Mesenchymal stem cell (in vitro differentiated cells and primary cell): ENCODE data around the gene SOX6.

ENCODE experiments used
- DNase-seq: peaks from one replicate; pipeline ENCODE4 v3.0.0-alpha.2; 2013
- H2AFZ ChIP-seq: one replicate; pipeline ENCODE4 v1.6.1; 2013; ENCODE audit warnings: low read depth, mild to moderate bottlenecking, control low read depth, inconsistent platforms, low read length, moderate library complexity
- H2AK5ac ChIP-seq: 2 replicates; pipeline ENCODE4 v1.6.1; 2013; ENCODE audit warnings: low read length, moderate library complexity, mild to moderate bottlenecking, inconsistent platforms; ENCODE audit not compliant: severe bottlenecking
- H2BK120ac ChIP-seq: one replicate; pipeline ENCODE4 v1.6.1; 2013; ENCODE audit warnings: low read depth, mild to moderate bottlenecking, inconsistent platforms, low read length, moderate library complexity
- H2BK12ac ChIP-seq, 2 experiments: one replicate each; pipeline ENCODE4 v1.6.1; 2013; ENCODE audit warnings: inconsistent platforms in 2 of 2, low read length in 2 of 2, mild to moderate bottlenecking in 2 of 2, moderate library complexity in 2 of 2, control low read depth in 1 of 2
- H2BK15ac ChIP-seq: one replicate; pipeline ENCODE4 v1.6.1; 2013; ENCODE audit warnings: mild to moderate bottlenecking, low read depth, inconsistent platforms; ENCODE audit not compliant: poor library complexity, severe bottlenecking
- H2BK5ac ChIP-seq: 2 replicates; pipeline ENCODE4 v1.6.1; 2013; ENCODE audit warnings: low read depth, mild to moderate bottlenecking, low read length, control low read depth, inconsistent platforms; ENCODE audit not compliant: poor library complexity, severe bottlenecking
- H3K14ac ChIP-seq, 2 experiments: one replicate each; pipeline ENCODE4 v1.6.1; 2013; ENCODE audit warnings: inconsistent platforms in 2 of 2, low read length in 2 of 2, control low read depth in 1 of 2, mild to moderate bottlenecking in 1 of 2, moderate library complexity in 1 of 2
- H3K18ac ChIP-seq, 2 experiments: one replicate each; pipeline ENCODE4 v1.6.1; 2013; ENCODE audit warnings: inconsistent platforms in 2 of 2, low read length in 2 of 2, control low read depth in 1 of 2, low read depth in 1 of 2, mild to moderate bottlenecking in 1 of 2
- H3K23ac ChIP-seq, 2 experiments: one replicate each; pipeline ENCODE4 v1.6.1; 2013; ENCODE audit warnings: inconsistent platforms in 2 of 2, low read length in 2 of 2, mild to moderate bottlenecking in 2 of 2, moderate library complexity in 2 of 2, control low read depth in 1 of 2
- H3K27ac ChIP-seq: 2 replicates; pipeline ENCODE4 v1.5.1; 2013; ENCODE audit warnings: mild to moderate bottlenecking, moderate library complexity, low read length, control low read depth, inconsistent platforms; ENCODE audit not compliant: poor library complexity, severe bottlenecking
- H3K27me3 ChIP-seq, 2 experiments: 2 replicates each; pipeline versions ENCODE4 v1.6.1 to v1.7.0; 2013; ENCODE audit warnings: low read length in 2 of 2, mild to moderate bottlenecking in 2 of 2, moderate library complexity in 2 of 2, control low read depth in 1 of 2, inconsistent platforms in 1 of 2; ENCODE audit not compliant: control insufficient read depth in 1 of 2, insufficient read depth in 1 of 2
- H3K36me3 ChIP-seq, 2 experiments: 2 replicates each; pipeline versions ENCODE4 v1.6.1 to v1.7.0; 2013; ENCODE audit warnings: low read length in 2 of 2, control low read depth in 1 of 2, inconsistent platforms in 1 of 2, low read depth in 1 of 2, mild to moderate bottlenecking in 1 of 2; ENCODE audit not compliant: insufficient read depth in 2 of 2, control insufficient read depth in 1 of 2
- H3K4ac ChIP-seq, 2 experiments: one replicate each; pipeline ENCODE4 v1.6.1; 2013; ENCODE audit warnings: inconsistent platforms in 2 of 2, low read length in 2 of 2, mild to moderate bottlenecking in 2 of 2, moderate library complexity in 2 of 2, control low read depth in 1 of 2, low read depth in 1 of 2
- H3K4me1 ChIP-seq: 2 replicates; pipeline ENCODE4 v1.6.1; 2013; ENCODE audit warnings: low read depth, low read length, control low read depth; ENCODE audit not compliant: control insufficient read depth, insufficient read depth
- H3K4me2 ChIP-seq: 2 replicates; pipeline ENCODE4 v1.6.1; 2013; ENCODE audit warnings: low read length, mild to moderate bottlenecking, inconsistent platforms; ENCODE audit not compliant: poor library complexity, severe bottlenecking
- H3K4me3 ChIP-seq, 2 experiments: 2 replicates each; pipeline versions ENCODE4 v1.5.1 to v1.7.0; 2013; ENCODE audit warnings: low read length in 2 of 2, mild to moderate bottlenecking in 2 of 2, control low read depth in 1 of 2, low read depth in 1 of 2; ENCODE audit not compliant: insufficient read depth in 1 of 2
- H3K79me1 ChIP-seq: replicated peaks from 2 replicates; pipeline ENCODE4 v1.6.1; 2013; ENCODE audit warnings: mild to moderate bottlenecking, control low read depth, low read length, inconsistent platforms; ENCODE audit not compliant: poor library complexity, severe bottlenecking
- H3K9ac ChIP-seq: 2 replicates; pipeline ENCODE4 v1.7.0; 2013; ENCODE audit warnings: mild to moderate bottlenecking, low read length, moderate library complexity
- H3K9me3 ChIP-seq: 2 replicates; pipeline ENCODE4 v1.7.0; 2013; ENCODE audit warnings: mild to moderate bottlenecking, low read length; ENCODE audit not compliant: control insufficient read depth
- H4K8ac ChIP-seq: one replicate; pipeline ENCODE4 v1.6.1; 2013; ENCODE audit warnings: inconsistent platforms, mild to moderate bottlenecking, low read length, moderate library complexity
- H4K91ac ChIP-seq: one replicate; pipeline ENCODE4 v1.6.1; 2013; ENCODE audit warnings: mild to moderate bottlenecking, low read length, inconsistent platforms
- WGBS: methylation state at CpG from one replicate; pipeline ENCODE4 v1.1.7; 2013; ENCODE audit warnings: mixed read lengths; 5-methylcytosine and 5-hydroxymethylcytosine counted together

Gene SOX6

GRCh38 chr11:16361108-16361865, 4.9 kb upstream of the SOX6 start:
- Histone ChIP-seq H3K23ac (no peak overlapping the region), H2BK12ac (no peak overlapping the region), H4K91ac (no peak overlapping the region), H3K9me3 (no peaks in the 10 kb centered on the region), H3K4me2 (no peak overlapping the region), H3K4me1 (no peaks in the 10 kb centered on the region), H2BK120ac (peak overlapping the region; percentile 49), H2AK5ac (no peak overlapping the region), H3K27ac (no peak overlapping the region), H2AFZ (no peak overlapping the region), H3K18ac (no peak overlapping the region), H3K4me3 (no peak overlapping the region), H3K4ac (no peak overlapping the region), H3K9ac (no peak overlapping the region), H4K8ac (no peak overlapping the region), H3K79me1 (peaks cover 7% of the 10 kb centered on the region), H2BK5ac (no peak overlapping the region), H3K27me3 (no peaks in the 10 kb centered on the region), H3K14ac (no peak overlapping the region), H2BK15ac (no peak overlapping the region), H3K36me3 (no peaks in the 10 kb centered on the region)
- no peak for DNase-seq
- WGBS: no CpG with 5 or more reads among the region's 1 CpG

GRCh38 chr11:16359369-16359768, 3.0 kb upstream of the SOX6 start:
- Histone ChIP-seq H3K27me3 (no peaks in the 10 kb centered on the region), H3K23ac (no peak overlapping the region), H3K4me2 (no peak overlapping the region), H3K27ac (no peak overlapping the region), H2BK120ac (no peak overlapping the region), H2AK5ac (no peak overlapping the region), H2BK5ac (no peak overlapping the region), H3K9me3 (no peaks in the 10 kb centered on the region), H4K91ac (no peak overlapping the region), H3K4me3 (no peak overlapping the region), H3K4me1 (no peaks in the 10 kb centered on the region), H3K79me1 (peaks cover 7% of the 10 kb centered on the region), H3K9ac (no peak overlapping the region), H3K18ac (no peak overlapping the region), H3K36me3 (no peaks in the 10 kb centered on the region), H2AFZ (no peak overlapping the region), H4K8ac (no peak overlapping the region), H3K14ac (no peak overlapping the region), H2BK12ac (no peak overlapping the region), H2BK15ac (no peak overlapping the region), H3K4ac (no peak overlapping the region)
- WGBS: no CpG with 5 or more reads among the region's 4 CpGs
- DNase-seq: no peak

DNA sequence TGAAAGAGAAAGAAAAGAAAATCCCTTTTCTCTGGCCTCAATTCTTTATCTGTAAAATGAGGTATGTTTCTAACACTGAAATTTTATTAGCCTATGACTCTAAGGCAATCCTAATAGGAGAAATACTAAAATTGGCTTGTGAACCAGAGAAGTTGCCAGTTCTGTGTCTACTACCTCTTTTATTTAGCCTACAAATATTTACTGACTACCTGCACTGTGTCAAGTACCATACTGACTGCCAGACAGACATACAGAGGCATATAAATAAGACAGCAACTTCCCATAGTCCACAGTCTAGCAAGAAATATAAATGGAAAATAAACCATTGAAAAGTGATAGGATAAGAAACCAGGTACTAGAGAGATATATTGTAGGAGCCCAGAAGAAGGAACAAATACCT, 2.4 kb upstream of the SOX6 start:
- no peaks in the 10 kb centered on the region for H3K4me1 ChIP-seq
- no peak overlapping the region for H2BK12ac ChIP-seq
- H2BK15ac ChIP-seq: no peak overlapping the region
- no peaks in the 10 kb centered on the region for H3K36me3 ChIP-seq
- no peak overlapping the region for H4K8ac ChIP-seq
- no peak overlapping the region for H3K4me2 ChIP-seq
- no peak overlapping the region for H2BK120ac ChIP-seq
- no peak overlapping the region for H3K27ac ChIP-seq
- no peak overlapping the region for H3K18ac ChIP-seq
- no peak overlapping the region for H4K91ac ChIP-seq
- no peaks in the 10 kb centered on the region for H3K27me3 ChIP-seq
- peaks cover 8% of the 10 kb centered on the region for H3K79me1 ChIP-seq
- H2BK5ac ChIP-seq: no peak overlapping the region
- H2AFZ ChIP-seq: no peak overlapping the region
- no peak overlapping the region for H3K4ac ChIP-seq
- H2AK5ac ChIP-seq: no peak overlapping the region
- H3K14ac ChIP-seq: no peak overlapping the region
- no peak overlapping the region for H3K4me3 ChIP-seq
- no peak for DNase-seq
- no peaks in the 10 kb centered on the region for H3K9me3 ChIP-seq
- no peak overlapping the region for H3K23ac ChIP-seq
- no peak overlapping the region for H3K9ac ChIP-seq

- H3K9ac ChIP-seq: no peak overlapping the region
- no peak overlapping the region for H4K91ac ChIP-seq
- H2BK120ac ChIP-seq: no peak overlapping the region
- H2BK5ac ChIP-seq: no peak overlapping the region
- no peak overlapping the region for H3K27ac ChIP-seq
- H2AK5ac ChIP-seq: no peak overlapping the region
- no peak for DNase-seq
- no peak overlapping the region for H3K14ac ChIP-seq
- no peak overlapping the region for H3K23ac ChIP-seq
- 86% methylated on average over 2 of the region's 2 CpGs for WGBS
- no peak overlapping the region for H3K4ac ChIP-seq
- no peaks in the 10 kb centered on the region for H3K9me3 ChIP-seq
- no peak overlapping the region for H2AFZ ChIP-seq
- H3K4me2 ChIP-seq: no peak overlapping the region
- no peak overlapping the region for H2BK12ac ChIP-seq
- H4K8ac ChIP-seq: no peak overlapping the region
- no peak overlapping the region for H3K18ac ChIP-seq
- no peaks in the 10 kb centered on the region for H3K4me1 ChIP-seq
- no peaks in the 10 kb centered on the region for H3K27me3 ChIP-seq
- no peak overlapping the region for H2BK15ac ChIP-seq
- H3K36me3 ChIP-seq: no peaks in the 10 kb centered on the region
- H3K79me1 ChIP-seq: peaks cover 13% of the 10 kb centered on the region
- no peak overlapping the region for H3K4me3 ChIP-seq
Measured at GRCh38 chr11:16357775-16358174, 1.4 kb upstream of the SOX6 start.
